T-cell (primary cell): ENCODE results near the gene NPB. TPM values are rescaled to one million over a fixed set of nuclear protein-coding genes. Genes with fewer than 3 reads are reported as not detected.
A peak's percentile ranks its signal among the peaks of the same experiment; 100 is the strongest.

ENCODE experiments used
- ATAC-seq, 4 experiments: fragments of 200-7000 bp in 3 of 4; fragments of 150-1000 bp in 1 of 4; cut with Tn5 transposase; replicated peaks in 1 of 4; 1 replicate in 3 of 4; 2 replicates in 1 of 4; pipeline ENCODE4 v1.10.0; 2021; ENCODE audit warnings: moderate library complexity in 3 of 4, mild to moderate bottlenecking in 2 of 4, moderate number of reproducible peaks in 1 of 4
- CTCF ChIA-PET, 2 donors: fragments of 300-600 bp; sonication (Branson Sonifier 250); formaldehyde crosslinking; loops; one replicate each; lab custom pipeline; 2022; ENCODE audit warnings: antibody characterized with exemption in 2 of 2; lab: Charles Lee
- POLR2A ChIA-PET, 2 donors: fragments of 300-600 bp; sonication (Branson Sonifier 250); formaldehyde crosslinking; loops; one replicate each; lab custom pipeline; 2022; ENCODE audit warnings: antibody characterized with exemption in 2 of 2; lab: Charles Lee
- DNase-seq, 35 experiments: peaks; one replicate each; pipeline versions ENCODE4 v3.0.0 to v3.0.0-alpha.2; 2013 to 2023
- H3K27ac ChIP-seq: one replicate; pipeline ENCODE4 v1.5.1; 2013; ENCODE audit warnings: low read length
- H3K27me3 ChIP-seq, 2 experiments: replicated peaks in 1 of 2; 1 replicate in 1 of 2; 2 replicates in 1 of 2; pipeline versions ENCODE4 v1.6.1 to v1.7.0; 2013; ENCODE audit warnings: low read length in 1 of 2, mixed read lengths in 1 of 2; ENCODE audit not compliant: control insufficient read depth in 2 of 2, insufficient read depth in 2 of 2; ENCODE audit errors: extremely low read depth in 1 of 2
- H3K36me3 ChIP-seq, 2 donors: 1 replicate in 1 of 2; 2 replicates in 1 of 2; pipeline versions ENCODE4 v1.6.1 to v1.7.0; 2013; ENCODE audit warnings: low read length in 1 of 2; ENCODE audit not compliant: control insufficient read depth in 2 of 2, insufficient read depth in 1 of 2; ENCODE audit errors: extremely low read depth in 1 of 2
- H3K4me1 ChIP-seq, 2 experiments: 1 replicate in 1 of 2; 2 replicates in 1 of 2; pipeline versions ENCODE4 v1.6.1 to v1.7.0; 2013; ENCODE audit warnings: low read length in 2 of 2, mixed read lengths in 1 of 2; ENCODE audit not compliant: insufficient read depth in 2 of 2, control insufficient read depth in 1 of 2; ENCODE audit errors: extremely low read depth in 1 of 2
- H3K4me3 ChIP-seq, 2 donors: 1 replicate in 1 of 2; 2 replicates in 1 of 2; pipeline versions ENCODE4 v1.5.1 to v1.7.0; 2013; ENCODE audit warnings: mild to moderate bottlenecking in 2 of 2, low read length in 1 of 2, moderate library complexity in 1 of 2; ENCODE audit not compliant: control insufficient read depth in 1 of 2; ENCODE audit errors: extremely low read depth in 1 of 2
- H3K9me3 ChIP-seq: 2 replicates; pipeline ENCODE4 v1.7.0; 2013
- H3K27ac Mint-ChIP-seq, 2 donors: one replicate each; pipeline ENCODE4 v1.8.0; 2020 to 2021; ENCODE audit warnings: mild to moderate bottlenecking in 2 of 2, mixed read lengths in 2 of 2
- H3K27me3 Mint-ChIP-seq, 2 donors: one replicate each; pipeline ENCODE4 v1.8.0; 2021 to 2022; ENCODE audit warnings: mixed read lengths in 2 of 2
- H3K36me3 Mint-ChIP-seq: one replicate; pipeline ENCODE4 v1.8.0; 2021; ENCODE audit warnings: mixed read lengths
- H3K4me1 Mint-ChIP-seq, 3 donors: one replicate each; pipeline ENCODE4 v1.8.0; 2020 to 2022; ENCODE audit warnings: mixed read lengths in 3 of 3, mild to moderate bottlenecking in 1 of 3
- H3K4me3 Mint-ChIP-seq, 3 donors: one replicate each; pipeline ENCODE4 v1.8.0; 2020 to 2022; ENCODE audit warnings: mild to moderate bottlenecking in 3 of 3, mixed read lengths in 3 of 3, moderate library complexity in 3 of 3
- H3K9me3 Mint-ChIP-seq, 3 donors: one replicate each; pipeline ENCODE4 v1.8.0; 2020 to 2022; ENCODE audit warnings: mixed read lengths in 3 of 3
- WGBS: methylation state at CpG from one replicate; pipeline ENCODE4 v1.1.5; 2013; ENCODE audit warnings: missing lambda C conversion rate; ENCODE audit not compliant: insufficient coverage; 5-methylcytosine and 5-hydroxymethylcytosine counted together
- total RNA-seq, 35 experiments: library from RNA in 6 of 35; stranded (reverse) in 6 of 35; fragments of 120-200 nt in 1 of 35; gene quantifications; one replicate each; pipeline versions ENCODE4 v1.2.1 to v1.2.4 and lab custom pipeline; 2013 to 2026

The NPB gene
- total RNA-seq, 5 donors from 2014 or later (not counting 1 experiment from before 2014, with no cell fraction given) = 0.16 to 0.51 (median 0.41) TPM

DNA sequence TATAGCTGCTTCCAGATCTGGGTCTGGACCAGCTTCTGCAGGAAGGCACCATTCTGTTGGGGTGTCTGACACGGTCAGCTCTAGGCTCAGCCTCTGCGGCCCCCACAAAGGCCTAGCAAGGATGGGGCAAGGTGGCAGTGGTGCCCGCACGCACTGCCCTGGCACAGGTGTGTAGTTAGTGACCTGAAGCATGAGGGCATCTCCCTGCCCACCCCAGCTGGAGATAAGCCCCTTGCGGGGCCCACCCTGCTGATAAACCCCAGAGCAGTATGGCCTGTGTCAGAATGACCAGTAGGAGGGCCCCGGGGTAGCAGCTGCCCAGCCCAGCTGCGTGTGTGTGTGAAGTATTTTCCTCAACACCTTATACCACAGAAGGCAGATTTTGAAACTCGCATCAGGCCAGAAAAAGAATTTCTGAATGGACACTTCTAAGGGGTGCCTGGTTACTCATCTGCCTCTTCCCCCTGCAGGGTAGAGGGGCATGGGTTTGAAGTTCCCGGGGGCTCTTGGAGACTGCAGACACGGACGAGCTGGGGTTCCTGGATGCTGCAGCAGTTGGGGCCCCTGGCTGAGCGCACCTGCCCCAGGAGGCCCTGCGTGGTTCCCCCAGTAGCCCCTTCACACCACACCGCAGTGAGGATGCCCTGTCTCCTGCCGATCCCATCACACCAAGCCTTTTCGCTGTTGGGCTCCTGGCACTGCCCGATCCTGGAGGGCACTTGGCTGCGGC is 35.4 kb upstream of the NPB start:
- H3K4me1 Mint-ChIP-seq = peaks cover 35 to 48% (median 38%) of the 10 kb centered on the region in 3 donors
- ATAC-seq = no peak
- peak overlapping the region; percentile 48 for H3K27ac ChIP-seq

DNA sequence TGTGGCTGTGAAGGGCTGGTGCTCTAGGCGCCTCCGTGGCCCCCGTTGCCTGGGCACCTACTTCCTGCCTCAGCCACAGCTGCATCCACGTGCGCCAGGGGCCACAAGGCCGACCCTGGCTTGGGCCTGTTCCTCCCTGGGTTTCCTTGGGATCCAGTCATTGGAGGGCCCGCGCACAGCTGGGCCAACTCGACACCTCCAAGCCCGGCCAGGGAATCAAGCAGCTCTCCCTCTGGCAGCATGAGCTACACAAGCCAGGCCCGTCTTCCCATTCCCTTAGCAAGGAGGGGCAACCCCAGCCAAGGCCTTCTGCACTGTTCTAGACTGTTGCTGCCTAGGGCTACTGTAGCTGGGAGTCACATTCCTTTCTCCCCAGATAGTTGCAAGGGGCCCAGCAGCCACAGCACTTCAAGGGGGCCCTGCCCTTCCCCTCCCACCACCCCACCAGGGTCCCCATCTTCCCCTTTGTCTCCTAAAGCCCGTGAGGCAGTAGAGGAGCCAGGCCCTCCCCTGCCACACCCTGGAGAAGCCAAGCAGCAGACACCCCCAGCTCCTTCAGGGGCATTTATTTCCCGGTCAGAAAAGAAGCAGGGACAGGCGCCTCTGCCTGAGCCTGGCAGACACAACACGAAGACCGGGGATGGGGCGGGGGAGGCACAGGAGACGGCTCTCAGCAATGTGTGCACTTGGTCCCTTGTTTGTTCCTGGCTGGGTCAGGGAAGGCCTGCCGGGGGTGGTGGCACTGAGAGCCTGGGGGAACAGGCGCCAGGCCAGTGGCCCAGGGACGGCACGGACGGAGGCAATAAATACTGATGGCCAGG is 34.7 kb upstream of the NPB start:
- no peaks in the 10 kb centered on the region for H3K27me3 ChIP-seq
- peaks cover 7 to 66% of the 10 kb centered on the region in 2 experiments for H3K4me1 ChIP-seq
- ATAC-seq (no peak), DNase-seq (peak in 6 of 35 experiments; percentile 16 to 28 (median 24))
- peaks cover 15 to 40% of the 10 kb centered on the region in 2 donors for H3K36me3 ChIP-seq
- Mint-ChIP-seq H3K36me3 (peaks cover 3% of the 10 kb centered on the region), H3K9me3 (no peaks in the 10 kb centered on the region), H3K4me1 (peaks cover 36 to 49% (median 39%) of the 10 kb centered on the region in 3 donors), H3K4me3 (peak overlapping the region in 2 of 3 donors; percentile 17 to 81), H3K27ac (peak overlapping the region; percentile 55 to 76), H3K27me3 (no peaks in the 10 kb centered on the region)
- ChIA-PET CTCF (no interaction called here), POLR2A (interaction anchor here in 1 of 2 donors (0.6 kb wide), 1 partner anchor 109 kb away, joined by 3 read pairs; no protein-coding TSS in a partner anchor)
- 55% methylated on average over 22 of the region's 23 CpGs for WGBS
- H3K27ac ChIP-seq = peak overlapping the region; percentile 48
- no peaks in the 10 kb centered on the region for H3K9me3 ChIP-seq
- no peak overlapping the region for H3K4me3 ChIP-seq

More for the DNA sequence above, 35.4 kb upstream of the NPB start:
- Histone ChIP-seq H3K27me3 (no peaks in the 10 kb centered on the region), H3K36me3 (peaks cover 15 to 40% of the 10 kb centered on the region in 2 donors), H3K9me3 (no peaks in the 10 kb centered on the region), H3K4me1 (peaks cover 10 to 65% of the 10 kb centered on the region in 2 experiments), H3K4me3 (no peak overlapping the region)
- ChIA-PET CTCF (no interaction called here), POLR2A (interaction anchor here in 1 of 2 donors (0.6 kb wide), 1 partner anchor 109 kb away, joined by 3 read pairs; no protein-coding TSS in a partner anchor)
- peak overlapping the region in 1 of 3 donors; percentile 27 for H3K4me3 Mint-ChIP-seq
- peak overlapping the region; percentile 34 to 76 for H3K27ac Mint-ChIP-seq
- DNase-seq = peak in 3 of 35 experiments; percentile 18 to 19 (median 19)
- no peaks in the 10 kb centered on the region for H3K27me3 Mint-ChIP-seq
- 61% methylated on average over 5 of the region's 18 CpGs for WGBS
- peaks cover 3% of the 10 kb centered on the region for H3K36me3 Mint-ChIP-seq
- H3K9me3 Mint-ChIP-seq = no peaks in the 10 kb centered on the region

GRCh38 chr17:81867991-81868673 is 33.9 kb upstream of the NPB start:
- H3K36me3 Mint-ChIP-seq = peaks cover 3% of the 10 kb centered on the region
- Histone ChIP-seq H3K27me3 (no peaks in the 10 kb centered on the region), H3K4me1 (peaks cover 10 to 69% of the 10 kb centered on the region in 2 experiments), H3K27ac (no peak overlapping the region), H3K36me3 (peaks cover 12 to 39% of the 10 kb centered on the region in 2 donors), H3K4me3 (no peak overlapping the region), H3K9me3 (no peaks in the 10 kb centered on the region)
- ChIA-PET CTCF (no interaction called here), POLR2A (no interaction called here)
- 90% methylated on average over 18 of the region's 28 CpGs for WGBS
- H3K4me1 Mint-ChIP-seq = peaks cover 37 to 50% (median 39%) of the 10 kb centered on the region in 3 donors
- H3K4me3 Mint-ChIP-seq = peak overlapping the region in 2 of 3 donors; percentile 37 to 81
- ATAC-seq = no peak
- H3K9me3 Mint-ChIP-seq = no peaks in the 10 kb centered on the region
- H3K27ac Mint-ChIP-seq = no peak overlapping the region
- no peak for DNase-seq
- H3K27me3 Mint-ChIP-seq = no peaks in the 10 kb centered on the region

DNA sequence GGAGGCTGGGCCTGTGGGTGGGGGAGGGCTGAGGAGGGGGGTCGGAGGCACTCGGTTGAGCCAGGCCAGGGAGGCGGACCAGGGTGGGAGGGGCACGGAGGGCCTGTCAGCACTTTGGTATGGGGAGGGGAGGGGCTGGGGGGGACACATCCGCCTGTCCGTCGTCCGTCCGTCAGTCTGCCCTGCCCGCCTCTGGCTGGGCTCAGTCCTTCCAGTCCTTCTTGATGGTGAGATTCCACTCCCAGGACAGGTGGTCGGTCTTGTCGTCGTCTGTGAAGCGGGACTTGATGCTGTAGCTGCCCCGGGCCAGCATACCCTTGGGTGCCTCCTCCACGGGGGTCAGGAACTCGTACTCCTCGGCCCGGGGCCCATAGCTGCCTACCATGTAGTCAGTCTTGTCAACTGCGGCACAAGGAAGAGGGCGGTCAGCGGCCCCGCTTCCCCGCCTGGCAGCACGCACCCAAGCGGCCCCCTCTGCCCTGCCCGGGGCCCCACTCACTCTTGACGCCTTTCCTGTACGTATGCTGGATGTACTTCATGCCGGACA is 33.3 kb upstream of the NPB start:
- Mint-ChIP-seq H3K27me3 (no peaks in the 10 kb centered on the region), H3K27ac (no peak overlapping the region), H3K4me1 (peaks cover 34 to 47% (median 35%) of the 10 kb centered on the region in 3 donors), H3K4me3 (peak overlapping the region in 2 of 3 donors; percentile 41 to 81), H3K9me3 (no peaks in the 10 kb centered on the region), H3K36me3 (no peaks in the 10 kb centered on the region)
- ChIA-PET POLR2A (no interaction called here), CTCF (no interaction called here)
- DNase-seq = no peak
- no peak overlapping the region for H3K4me3 ChIP-seq
- H3K27ac ChIP-seq = peak overlapping the region; percentile 44
- ATAC-seq = no peak
- H3K36me3 ChIP-seq = peaks cover 12 to 34% of the 10 kb centered on the region in 2 donors
- WGBS = 89% methylated on average over 20 of the region's 30 CpGs
- H3K4me1 ChIP-seq = peaks cover 10 to 71% of the 10 kb centered on the region in 2 experiments
- H3K9me3 ChIP-seq = no peaks in the 10 kb centered on the region
- H3K27me3 ChIP-seq = no peaks in the 10 kb centered on the region

- Mint-ChIP-seq H3K4me3 (peak overlapping the region; percentile 81 to 84 (median 82)), H3K27ac (peak overlapping the region; percentile 87 to 88), H3K4me1 (peaks cover 35 to 51% (median 39%) of the 10 kb centered on the region in 3 donors), H3K36me3 (no peaks in the 10 kb centered on the region), H3K27me3 (no peaks in the 10 kb centered on the region), H3K9me3 (no peaks in the 10 kb centered on the region)
- DNase-seq (peak in 8 of 35 experiments; percentile 15 to 50 (median 28)), ATAC-seq (no peak)
- Histone ChIP-seq H3K4me1 (peaks cover 10 to 66% of the 10 kb centered on the region in 2 experiments), H3K36me3 (peaks cover 12 to 30% of the 10 kb centered on the region in 2 donors), H3K9me3 (no peaks in the 10 kb centered on the region), H3K27me3 (no peaks in the 10 kb centered on the region), H3K4me3 (peak overlapping the region; percentile 62 to 81), H3K27ac (peak overlapping the region; percentile 69)
- ChIA-PET CTCF (interaction anchor here (0.5 to 0.7 kb wide), 2 partner anchors 81 to 84 kb away, joined by 3 to 4 read pairs; no protein-coding TSS in a partner anchor), POLR2A (no interaction called here)
- 45% methylated on average over 40 of the region's 52 CpGs for WGBS
These were observed 32.6 kb upstream of the NPB start for GRCh38 chr17:81869221-81870130.
